DMS153 treated with DMSO at 0.1 percent for 48 hours (cell line): ENCODE measurements around the gene FLNA.
"Not testable (repeated sequence)": the region's sequence is repeated elsewhere in the genome, so short reads cannot be mapped to it uniquely, and the experiment has no call there.

ENCODE experiments used
- DNase-seq: peaks from one replicate; lab custom pipeline; 2025; ENCODE audit not compliant: unreplicated experiment; lab: John Stamatoyannopoulos, UW

FLNA gene

GRCh38 chrX:154398668-154399526, 24.5 kb upstream of the FLNA start:
- peak; percentile 89 for DNase-seq

DNA sequence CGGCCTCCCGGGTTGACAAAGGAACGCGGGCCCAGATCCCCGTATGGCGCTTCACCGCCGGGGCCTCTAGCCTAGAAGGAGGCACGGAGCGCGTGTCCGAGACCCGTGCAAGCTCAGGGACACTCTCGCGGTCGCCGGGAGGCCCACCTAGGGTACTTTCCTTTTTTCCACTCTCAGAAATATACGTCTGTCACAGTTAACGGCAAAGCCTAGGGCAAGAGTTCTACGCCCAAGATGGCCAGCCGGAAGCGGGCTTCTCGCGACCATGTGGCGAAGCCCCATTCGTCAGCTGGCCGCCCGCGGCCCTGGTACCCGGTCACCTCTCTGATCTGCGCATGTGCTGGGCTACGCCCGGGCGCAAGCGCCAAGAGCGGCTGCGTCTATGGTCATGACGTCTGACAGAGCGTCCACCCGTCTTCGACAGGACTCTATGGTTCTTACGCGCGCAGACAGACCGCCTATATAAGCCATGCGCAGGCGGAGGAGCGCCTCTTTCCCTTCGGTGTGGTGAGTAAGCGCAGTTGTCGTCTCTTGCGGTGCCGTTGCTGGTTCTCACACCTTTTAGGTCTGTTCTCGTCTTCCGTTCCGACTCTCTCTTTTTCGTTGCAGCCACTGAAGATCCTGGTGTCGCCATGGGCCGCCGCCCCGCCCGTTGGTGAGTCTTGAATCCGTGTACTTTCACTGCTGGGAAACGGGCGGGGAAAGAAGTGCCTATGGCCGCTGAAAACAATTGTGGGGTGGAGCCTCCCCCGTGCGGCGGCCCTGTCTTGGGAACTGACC, 23.6 kb upstream of the FLNA start, which contains the start of gene RPL10:
RPL10 (plus strand) TSS at position 490 of the 780 bp plus-strand sequence; CDS start at position 633, 143 bp downstream.
- peak; percentile 95 for DNase-seq

DNA sequence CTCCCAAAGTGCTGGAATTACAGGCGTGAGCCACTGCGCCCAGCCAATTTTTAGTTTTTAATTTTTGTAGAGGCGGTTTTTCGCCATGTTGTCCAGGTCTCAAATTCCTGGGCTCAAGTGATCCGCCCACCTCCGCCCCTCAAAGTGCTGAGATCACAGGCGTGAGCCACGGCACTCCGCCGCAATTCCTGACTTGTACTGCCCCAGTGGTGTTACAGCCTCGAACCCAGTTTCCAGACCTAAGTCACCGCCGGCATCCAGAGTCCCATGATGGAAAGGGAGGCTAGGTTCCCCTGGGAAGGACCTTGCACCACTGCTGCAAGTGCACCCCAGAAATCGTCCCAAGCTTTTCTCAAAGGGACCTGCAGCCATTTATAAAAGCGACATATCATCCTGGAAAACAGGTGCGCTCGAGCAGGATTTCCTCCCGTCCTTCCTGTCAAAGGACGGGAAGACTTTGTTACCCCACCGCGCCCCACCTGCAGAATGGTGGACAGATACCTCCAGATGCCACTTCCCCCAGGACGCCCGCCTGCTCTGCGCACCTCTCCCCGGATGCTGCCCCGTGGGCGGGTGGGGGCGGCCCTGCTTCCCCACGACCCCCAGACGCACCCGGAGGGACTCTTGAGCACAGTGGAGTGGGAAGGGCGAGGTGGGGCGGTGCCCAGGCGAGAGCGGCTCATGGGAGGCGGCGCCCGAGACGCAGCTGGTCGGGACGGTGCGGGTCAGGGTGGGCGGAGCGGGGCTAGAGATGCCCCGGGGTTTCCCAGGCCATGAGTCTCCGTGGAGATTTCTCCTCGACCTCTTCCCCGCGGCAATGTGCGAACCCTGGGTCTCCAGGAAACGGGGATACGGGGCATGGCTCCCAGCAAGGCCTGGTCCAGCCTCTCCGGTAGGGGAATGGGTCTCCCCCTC, 22.8 kb upstream of the FLNA start:
- DNase-seq = no peak

GRCh38 chrX:154396363-154396762, 21.9 kb upstream of the FLNA start:
- DNase-seq = not testable (repeated sequence)

DNA sequence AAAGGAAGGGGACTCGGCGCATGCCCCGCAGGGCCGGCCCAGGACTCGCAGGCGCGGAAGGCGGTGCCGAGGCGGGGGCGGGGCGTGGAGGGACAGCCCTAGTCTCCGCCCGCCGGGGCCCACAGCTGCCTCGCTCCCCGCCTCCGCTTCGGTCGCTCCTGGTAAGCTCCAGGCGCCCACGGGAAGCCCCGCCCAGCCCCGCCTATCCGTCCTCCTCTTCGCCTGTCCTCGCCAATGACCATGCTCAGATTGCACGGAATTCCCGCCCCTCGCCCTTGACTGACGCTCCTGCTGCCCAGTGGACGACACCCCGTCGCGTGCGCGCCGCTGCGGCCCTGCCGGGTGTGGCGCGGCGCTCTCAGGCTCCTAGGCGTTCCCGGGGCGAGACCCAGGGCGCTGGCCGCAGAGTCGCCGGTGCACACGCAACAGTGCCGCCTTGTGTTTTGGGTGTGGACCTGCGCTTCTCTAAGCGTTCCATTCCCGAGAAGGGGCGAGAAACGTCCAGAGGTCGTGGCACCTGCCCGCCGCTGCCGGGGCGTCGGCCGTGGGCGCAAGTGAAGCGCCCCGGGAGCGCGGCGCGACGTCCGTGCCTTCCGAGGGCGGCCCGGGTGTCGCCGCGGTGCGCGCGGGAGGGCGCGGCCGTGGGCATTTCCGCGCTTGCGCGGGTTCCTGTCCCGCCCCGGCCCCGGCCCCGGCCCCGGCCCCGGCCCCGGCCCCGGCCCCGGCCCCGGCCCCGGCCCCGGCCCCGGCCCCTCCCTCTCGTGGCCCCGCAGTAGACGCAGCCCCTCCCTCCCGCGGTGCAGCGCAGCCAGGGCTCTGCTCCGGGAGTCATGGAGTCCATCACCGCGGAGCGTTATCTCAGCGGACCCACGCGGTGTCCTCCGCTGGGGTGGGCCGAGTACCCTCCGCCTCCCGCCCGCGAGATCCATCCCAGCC, 15.6 kb upstream of the FLNA start:
- DNase-seq = not testable (repeated sequence)

GRCh38 chrX:154388649-154389048, 14.2 kb upstream of the FLNA start:
- DNase-seq = not testable (repeated sequence)

DNA sequence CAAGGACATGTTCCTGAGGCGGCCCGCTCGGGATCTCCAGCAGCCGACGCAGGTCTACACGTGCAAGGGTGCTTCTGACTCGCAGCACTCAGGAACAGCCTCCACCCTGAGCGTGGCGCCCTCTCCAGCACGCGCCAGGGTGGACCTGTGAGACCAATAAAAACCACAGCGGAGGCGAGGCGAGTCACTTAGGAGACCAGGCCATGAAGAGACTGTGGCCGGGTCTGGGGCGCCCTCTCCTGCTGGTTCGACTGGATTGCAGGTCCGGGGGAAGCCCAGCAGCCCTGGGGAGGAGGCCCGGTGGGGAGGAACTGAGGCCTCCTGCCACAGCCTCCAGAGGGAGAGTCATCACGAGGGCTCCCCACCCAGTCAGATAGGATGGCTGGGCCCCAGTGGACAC, 13.7 kb upstream of the FLNA start:
- DNase-seq = not testable (repeated sequence)

GRCh38 chrX:154384284-154384892, 10.0 kb upstream of the FLNA start:
- no peak for DNase-seq

- no peak for DNase-seq
Observed at GRCh38 chrX:154383359-154384283, 9.2 kb upstream of the FLNA start.

DNA sequence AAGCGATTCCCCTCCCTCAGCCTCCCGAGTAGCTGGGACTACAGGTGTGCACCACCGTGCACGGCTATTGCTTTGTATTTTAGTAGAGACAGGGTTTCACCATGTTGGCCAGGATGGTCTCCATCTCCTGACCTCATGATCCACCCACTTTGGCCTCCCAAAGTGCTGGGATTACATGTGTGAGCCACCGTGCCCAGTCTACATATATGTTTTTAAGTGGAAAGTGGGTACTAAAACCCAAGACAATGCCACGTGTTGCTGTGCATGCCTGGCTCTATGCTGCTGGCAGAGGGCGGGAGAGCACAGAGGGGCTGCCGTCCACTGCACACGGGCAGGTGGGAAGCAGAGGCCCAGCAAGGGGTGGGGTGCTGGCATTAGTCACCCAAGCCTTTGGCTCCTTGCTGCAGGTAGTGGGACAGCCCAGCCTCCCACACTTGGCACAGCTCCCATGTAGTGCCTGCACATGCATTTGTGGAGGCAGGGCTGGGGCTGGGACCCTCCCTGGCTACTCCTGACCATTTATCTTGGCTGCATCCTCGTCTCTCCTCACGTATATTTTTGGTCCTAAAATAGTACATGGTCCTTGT, 8.1 kb upstream of the FLNA start:
- no peak for DNase-seq

- no peak for DNase-seq
Observed at GRCh38 chrX:154381271-154381670, 6.8 kb upstream of the FLNA start.

DNA sequence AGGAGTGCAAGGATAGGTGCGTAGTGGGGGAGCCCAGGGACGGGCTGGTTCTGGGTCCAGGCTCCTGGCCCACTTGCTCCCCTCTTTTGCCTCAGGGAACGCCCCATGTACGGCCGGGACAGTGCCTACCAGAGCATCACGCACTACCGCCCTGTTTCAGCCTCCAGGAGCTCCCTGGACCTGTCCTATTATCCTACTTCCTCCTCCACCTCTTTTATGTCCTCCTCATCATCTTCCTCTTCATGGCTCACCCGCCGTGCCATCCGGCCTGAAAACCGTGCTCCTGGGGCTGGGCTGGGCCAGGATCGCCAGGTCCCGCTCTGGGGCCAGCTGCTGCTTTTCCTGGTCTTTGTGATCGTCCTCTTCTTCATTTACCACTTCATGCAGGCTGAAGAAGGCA, 6.4 kb upstream of the FLNA start:
- no peak for DNase-seq

- no peak for DNase-seq
Observed at GRCh38 chrX:154380153-154380552, 5.7 kb upstream of the FLNA start.

DNA sequence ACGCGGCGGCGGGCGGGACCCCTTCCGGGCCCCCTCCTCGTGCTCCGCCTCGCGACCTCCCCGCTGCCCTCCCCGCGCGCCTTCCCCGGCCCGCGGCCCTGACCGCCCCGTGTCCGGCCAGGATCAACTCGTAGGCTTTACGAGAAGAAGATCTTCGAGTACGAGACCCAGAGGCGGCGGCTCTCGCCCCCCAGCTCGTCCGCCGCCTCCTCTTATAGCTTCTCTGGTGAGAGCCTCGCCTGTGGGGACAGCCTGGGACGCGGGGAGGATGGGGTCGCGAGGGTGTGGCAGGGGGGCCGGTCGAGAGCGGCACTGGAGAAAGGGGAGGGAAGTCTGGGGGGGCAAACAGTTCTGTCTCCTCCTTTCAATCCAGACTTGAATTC, 5.1 kb upstream of the FLNA start:
- no peak for DNase-seq

GRCh38 chrX:154378799-154379568, 4.5 kb upstream of the FLNA start, which contains the start of gene EMD:
TSS of gene EMD (plus strand) at chrX:154379295. CDS start at chrX:154379485, 190 bp downstream.
- DNase-seq = peak; percentile 100

DNA sequence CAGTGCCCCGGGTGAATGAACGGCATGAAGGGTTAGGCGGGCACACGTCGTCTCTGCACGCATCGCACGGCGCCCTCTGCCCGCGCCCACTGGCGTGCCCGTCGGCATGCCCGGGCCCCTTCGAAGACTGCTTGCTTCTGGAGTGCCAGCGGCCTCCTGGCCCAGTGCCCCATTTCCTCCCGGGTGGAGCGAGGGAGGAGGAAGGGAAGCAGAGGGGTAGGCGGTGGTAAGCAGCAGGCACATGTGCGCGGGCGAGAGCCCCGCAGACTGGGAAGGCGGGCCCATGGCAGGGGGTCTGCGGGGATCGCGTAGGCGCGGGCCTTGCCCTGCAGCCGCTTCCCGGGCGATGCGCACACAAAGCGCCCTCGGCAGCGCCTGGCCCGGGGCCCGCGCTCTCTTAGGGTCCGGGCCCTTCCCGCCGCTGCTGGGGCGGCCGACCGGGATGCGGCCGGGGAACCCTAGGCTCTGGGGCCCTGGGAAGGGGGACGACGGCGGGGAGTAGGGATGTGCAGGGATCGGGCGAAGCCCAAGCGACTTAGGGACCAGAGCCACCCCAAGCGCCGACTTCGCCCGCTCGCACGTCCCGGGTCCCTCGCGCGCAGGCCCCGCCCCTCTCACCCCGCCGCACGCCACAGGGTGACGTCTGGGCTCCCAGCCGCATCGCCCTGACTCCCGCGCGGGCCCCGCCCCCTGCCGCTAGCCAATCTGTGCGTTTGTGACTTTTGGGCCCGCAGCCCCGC, 3.8 kb upstream of the FLNA start:
- no peak for DNase-seq

- DNase-seq = no peak
Observed at GRCh38 chrX:154376774-154377173, 2.3 kb upstream of the FLNA start.
